H1 (cell line): Measurements from ENCODE around the gene CFAP61. TPM values are rescaled to one million over a fixed set of nuclear protein-coding genes. Genes with fewer than 3 reads are reported as not detected.

Experiments used
- CTCF ChIA-PET: fragments of 300-600 bp; sonication (Branson Sonifier 250); formaldehyde crosslinking; loops from one replicate; lab custom pipeline; 2021; ENCODE audit not compliant: partially characterized antibody; lab: Charles Lee
- POLR2A ChIA-PET: fragments of 300-600 bp; sonication (Branson Sonifier 250); formaldehyde crosslinking; loops from one replicate; lab custom pipeline; 2021; ENCODE audit warnings: inconsistent platforms; ENCODE audit not compliant: partially characterized antibody; lab: Charles Lee
- DNase-seq, 2 experiments: peaks; one replicate each; pipeline versions ENCODE4 v3.0.0 to v3.0.0-alpha.2; 2010 to 2022; ENCODE audit warnings: low spot score in 2 of 2, low read depth in 1 of 2, mixed read lengths in 1 of 2
- FAIRE-seq: peaks from 2 replicates; lab custom pipeline; 2011; peaks lifted over from hg19 to GRCh38; lab: Jason Lieb, UNC
- H2AFZ ChIP-seq: 2 replicates; pipeline ENCODE4 v1.8.1; 2012; ENCODE audit warnings: low read length, inconsistent platforms
- H2AK5ac ChIP-seq: 2 replicates; pipeline ENCODE4 v1.6.1; 2013; ENCODE audit warnings: low read depth, low read length
- H2BK120ac ChIP-seq: replicated peaks from 2 replicates; pipeline ENCODE3; 2013; ENCODE audit warnings: low read depth, low read length, inconsistent platforms
- H2BK12ac ChIP-seq: 2 replicates; pipeline ENCODE4 v1.6.1; 2013; ENCODE audit warnings: low read depth, low read length
- H2BK15ac ChIP-seq: 2 replicates; pipeline ENCODE4 v1.6.1; 2013; ENCODE audit warnings: low read length
- H2BK20ac ChIP-seq: 2 replicates; pipeline ENCODE4 v1.6.1; 2013; ENCODE audit warnings: low read length
- H2BK5ac ChIP-seq: 2 replicates; pipeline ENCODE4 v1.6.1; 2013; ENCODE audit warnings: low read depth, low read length
- H3K14ac ChIP-seq: 2 replicates; pipeline ENCODE4 v1.6.1; 2013; ENCODE audit warnings: inconsistent platforms; ENCODE audit not compliant: insufficient read length
- H3K18ac ChIP-seq: 2 replicates; pipeline ENCODE4 v1.6.1; 2013; ENCODE audit warnings: low read length; ENCODE audit errors: extremely low read depth
- H3K23ac ChIP-seq: 2 replicates; pipeline ENCODE4 v1.6.1; 2013; ENCODE audit warnings: inconsistent platforms; ENCODE audit not compliant: insufficient read length
- H3K23me2 ChIP-seq: 2 replicates; pipeline ENCODE4 v1.6.1; 2013; ENCODE audit warnings: low read depth, low read length
- H3K27ac ChIP-seq: 2 replicates; pipeline ENCODE4 v1.6.1; 2011; ENCODE audit warnings: low read depth, low read length, inconsistent platforms
- H3K27me3 ChIP-seq, 4 experiments: replicated peaks in 1 of 4; 1 replicate in 1 of 4; 2 replicates in 3 of 4; pipeline versions ENCODE4 v1.6.1 to v1.8.1; 2011 to 2013; ENCODE audit warnings: low read length in 3 of 4, mild to moderate bottlenecking in 3 of 4, inconsistent platforms in 2 of 4, mixed read lengths in 2 of 4, moderate library complexity in 1 of 4; ENCODE audit not compliant: control insufficient read depth in 3 of 4, insufficient read depth in 3 of 4; ENCODE audit errors: extremely low read depth in 1 of 4
- H3K36me3 ChIP-seq, 4 experiments: 2 replicates each; pipeline versions ENCODE4 v1.6.1 to v1.8.1; 2011 to 2013; ENCODE audit warnings: mild to moderate bottlenecking in 4 of 4, low read length in 3 of 4, moderate library complexity in 2 of 4, control low read depth in 1 of 4, inconsistent platforms in 1 of 4; ENCODE audit not compliant: insufficient read depth in 4 of 4, control insufficient read depth in 2 of 4
- H3K4ac ChIP-seq: replicated peaks from 2 replicates; pipeline ENCODE3; 2013; ENCODE audit warnings: low read length, low read depth, mixed read lengths, inconsistent platforms; ENCODE audit not compliant: insufficient read length
- H3K4me1 ChIP-seq, 4 experiments: replicated peaks in 1 of 4; 1 replicate in 1 of 4; 2 replicates in 3 of 4; pipeline versions ENCODE4 v1.6.1 to v1.8.1; 2011 to 2013; ENCODE audit warnings: low read length in 3 of 4, inconsistent platforms in 2 of 4, mixed read lengths in 1 of 4; ENCODE audit not compliant: insufficient read depth in 4 of 4, control insufficient read depth in 3 of 4
- H3K4me2 ChIP-seq, 2 experiments: 2 replicates each; pipeline versions ENCODE4 v1.6.1 to v1.8.1; 2011 to 2013; ENCODE audit warnings: low read depth in 2 of 2, low read length in 2 of 2, control low read depth in 1 of 2, inconsistent platforms in 1 of 2, mild to moderate bottlenecking in 1 of 2; ENCODE audit not compliant: insufficient read depth in 1 of 2
- H3K4me3 ChIP-seq, 4 experiments: fragments of 200-600, 300-600 bp in 1 of 4; sonication (generic), shearing (Covaris generic), sonication (Bioruptor Twin) in 1 of 4; 2 replicates each; pipeline versions ENCODE4 v1.5.1 to v1.8.1; 2011 to 2016; ENCODE audit warnings: low read length in 4 of 4, low read depth in 3 of 4, control low read depth in 2 of 4, inconsistent platforms in 2 of 4, mild to moderate bottlenecking in 2 of 4, mixed read lengths in 1 of 4, moderate library complexity in 1 of 4; ENCODE audit not compliant: insufficient read depth in 2 of 4; ENCODE audit errors: extremely low read depth in 1 of 4
- H3K56ac ChIP-seq: replicated peaks from 2 replicates; pipeline ENCODE3; 2013; ENCODE audit warnings: low read depth, mild to moderate bottlenecking, mixed read lengths, low read length, inconsistent platforms; ENCODE audit not compliant: insufficient read length
- H3K79me1 ChIP-seq: 2 replicates; pipeline ENCODE4 v1.6.1; 2013; ENCODE audit warnings: low read depth, low read length, control low read depth
- H3K79me2 ChIP-seq, 2 experiments: 2 replicates each; pipeline versions ENCODE4 v1.6.1 to v1.8.1; 2012 to 2013; ENCODE audit warnings: low read length in 2 of 2, mild to moderate bottlenecking in 2 of 2, inconsistent platforms in 1 of 2; ENCODE audit not compliant: insufficient read depth in 2 of 2, control insufficient read depth in 1 of 2
- H3K9ac ChIP-seq, 4 experiments: replicated peaks in 1 of 4; 1 replicate in 1 of 4; 2 replicates in 3 of 4; pipeline versions ENCODE4 v1.6.1 to v1.8.1; 2011 to 2013; ENCODE audit warnings: low read depth in 3 of 4, low read length in 3 of 4, control low read depth in 2 of 4, mild to moderate bottlenecking in 2 of 4, moderate library complexity in 2 of 4, inconsistent platforms in 1 of 4; ENCODE audit errors: extremely low read depth in 1 of 4
- H3K9me3 ChIP-seq, 2 experiments: 2 replicates each; pipeline versions ENCODE4 v1.6.1 to v1.8.1; 2012 to 2013; ENCODE audit warnings: mild to moderate bottlenecking in 2 of 2, moderate library complexity in 2 of 2, control low read depth in 1 of 2, inconsistent platforms in 1 of 2, low read depth in 1 of 2, low read length in 1 of 2, mixed read lengths in 1 of 2; ENCODE audit not compliant: insufficient read depth in 2 of 2
- H4K20me1 ChIP-seq, 2 experiments: replicated peaks in 1 of 2; 2 replicates each; pipeline versions ENCODE3 to v1.8.1; 2011 to 2013; ENCODE audit warnings: inconsistent platforms in 2 of 2, low read length in 2 of 2, mild to moderate bottlenecking in 1 of 2; ENCODE audit not compliant: insufficient read depth in 2 of 2, control insufficient read depth in 1 of 2
- H4K5ac ChIP-seq: 2 replicates; pipeline ENCODE4 v1.6.1; 2013; ENCODE audit warnings: low read length, low read depth, mixed read lengths, inconsistent platforms; ENCODE audit not compliant: insufficient read length
- H4K8ac ChIP-seq: 2 replicates; pipeline ENCODE4 v1.8.0; 2013; ENCODE audit warnings: mild to moderate bottlenecking, moderate library complexity, low read length, inconsistent platforms; ENCODE audit not compliant: insufficient read depth; ENCODE audit errors: extremely low read depth
- H4K91ac ChIP-seq: replicated peaks from 2 replicates; pipeline ENCODE3; 2013; ENCODE audit warnings: low read length, mixed read lengths, inconsistent platforms; ENCODE audit not compliant: insufficient read length
- BACH1 ChIP-seq: IDR thresholded peaks from 2 replicates; pipeline ENCODE4 v1.6.1; 2012; ENCODE audit warnings: low read length, improper control_type of control experiment
- CREB1 ChIP-seq: IDR thresholded peaks from 2 replicates; pipeline ENCODE4 v1.6.1; 2012; ENCODE audit warnings: inconsistent platforms
- FOSL1 ChIP-seq: IDR thresholded peaks from 2 replicates; pipeline ENCODE4 v1.6.1; 2011; ENCODE audit warnings: mild to moderate bottlenecking, low read depth, low read length, moderate library complexity; ENCODE audit not compliant: insufficient read depth
- GABPA ChIP-seq: IDR thresholded peaks from 2 replicates; pipeline ENCODE4 v1.6.1; 2011; ENCODE audit warnings: mild to moderate bottlenecking, low read length, moderate library complexity, borderline replicate concordance; ENCODE audit not compliant: insufficient read depth
- GTF2F1 ChIP-seq: IDR thresholded peaks from 2 replicates; pipeline ENCODE4 v1.6.1; 2012; ENCODE audit warnings: low read depth, low read length, improper control_type of control experiment, borderline replicate concordance
- JUND ChIP-seq: IDR thresholded peaks from 2 replicates; pipeline ENCODE4 v1.6.1; 2011; ENCODE audit warnings: mild to moderate bottlenecking, improper control_type of control experiment, low read length
- RBBP5 ChIP-seq: IDR thresholded peaks from 2 replicates; pipeline ENCODE4 v1.7.1; 2012; ENCODE audit warnings: low read depth, mild to moderate bottlenecking, inconsistent platforms, low read length, moderate library complexity, borderline replicate concordance
- SIN3A ChIP-seq, 2 experiments: IDR thresholded peaks in 1 of 2; conservative IDR thresholded peaks in 1 of 2; 2 replicates each; pipeline ENCODE4 v1.6.1; 2011 to 2012; ENCODE audit warnings: low read length in 2 of 2, improper control_type of control experiment in 1 of 2, low read depth in 1 of 2, mild to moderate bottlenecking in 1 of 2
- SUZ12 ChIP-seq: fragments of 200-600 bp; sonication (generic); IDR thresholded peaks from 2 replicates; pipeline ENCODE4 v1.6.1; 2012; ENCODE audit warnings: mild to moderate bottlenecking, inconsistent platforms, low read length, moderate library complexity, mixed read lengths
- WGBS, 2 experiments: shearing (Covaris generic) in 1 of 2; methylation state at CpG; one replicate each; pipeline versions ENCODE4 v1.1.6 to v1.1.7; 2013 to 2015; ENCODE audit warnings: low lambda C conversion rate in 2 of 2, mixed read lengths in 2 of 2, inconsistent platforms in 1 of 2, low coverage in 1 of 2, missing lambda C conversion rate in 1 of 2; ENCODE audit not compliant: insufficient replicate concordance in 2 of 2, insufficient coverage in 1 of 2, insufficient read length in 1 of 2; ENCODE audit errors: extremely low coverage in 1 of 2, missing lambda C conversion rate in 1 of 2; 5-methylcytosine and 5-hydroxymethylcytosine counted together
- polyA plus RNA-seq, 7 experiments: library from polyadenylated mRNA; depleted of rRNA in 3 of 7; stranded (reverse) in 5 of 7; unstranded in 2 of 7; fragments of >200 nt in 5 of 7; fragments of 200-250 nt in 2 of 7; gene quantifications; 1 replicate in 5 of 7; 2 replicates in 1 of 7; 4 replicates in 1 of 7; pipeline versions ENCODE4 v1.2.1 to v1.2.3, GENCODE V29; 2011 to 2013; ENCODE audit warnings: missing spikeins in 2 of 7, mixed read lengths in 2 of 7
- total RNA-seq: library from RNA; stranded (reverse); fragmentation: NEBNext Ultra II Directional; extraction: Animal tissue kit (Norgen Biotek cat#: 25700); gene quantifications from 2 replicates; pipeline ENCODE4 v1.2.1, GENCODE V29; 2021

CFAP61 gene
- total and polyA plus RNA-seq, 2 of the 8 experiments (the other 6 are each of a cell fraction or from before 2014, with no cell fraction given): 0.29 to 0.61 TPM

DNA sequence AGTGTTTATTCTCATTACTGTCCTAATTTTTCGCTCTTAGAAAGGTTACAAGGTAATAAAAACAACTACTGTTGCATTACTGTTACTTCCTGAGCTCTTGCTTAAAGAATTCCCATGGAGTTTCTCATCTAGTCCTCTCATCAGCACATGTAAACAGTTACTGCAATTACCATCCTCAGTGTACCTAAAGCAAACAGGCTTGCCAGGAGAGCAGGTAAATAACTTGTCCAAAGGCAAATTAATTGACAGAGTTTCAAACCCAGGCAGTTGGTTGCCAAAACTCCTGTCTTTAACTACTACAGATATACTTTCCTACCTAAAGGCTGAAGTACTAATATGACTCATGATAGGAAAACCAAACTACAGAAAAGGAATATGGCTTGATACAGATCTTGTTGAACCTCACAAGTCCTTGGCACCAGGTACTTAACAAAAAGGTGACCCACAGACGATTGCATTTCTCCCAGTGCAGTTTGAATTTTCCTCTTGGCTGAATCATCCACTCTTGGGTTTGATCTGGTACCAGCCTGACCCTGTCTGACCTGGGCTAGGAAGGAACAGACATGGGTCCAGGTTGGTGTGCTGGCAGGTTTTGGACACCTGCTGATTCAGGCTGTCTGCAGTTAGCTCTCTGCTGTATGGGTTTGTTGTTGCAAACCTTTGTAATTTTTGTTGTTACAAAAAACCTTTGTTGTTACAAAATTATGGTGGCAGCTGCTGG, 153.0 kb downstream of the CFAP61 start:
- WGBS, 2 experiments: 87% methylated on average over 2 of the region's 2 CpGs; no CpG with 5 or more reads in 1 of the 2 experiments
- CTCF ChIA-PET: interaction anchor here (1.1 to 2.2 kb wide), 3 partner anchors 15 to 116 kb away, joined by 3 to 8 read pairs (median 3); no protein-coding TSS in a partner anchor
- H2AFZ ChIP-seq: no peak overlapping the region

More for the DNA sequence above, 153.0 kb downstream of the CFAP61 start:
- no peaks in the 10 kb centered on the region for H4K20me1 ChIP-seq
- no peak overlapping the region for H3K4me3 ChIP-seq
- no peak overlapping the region for H3K14ac ChIP-seq
- no peak overlapping the region for H3K4ac ChIP-seq
- TF ChIP-seq GABPA (no peak), FOSL1 (no peak), BACH1 (no peak), SIN3A (conservative IDR thresholded peaks at IDR 0.05 in 1 of 2, IDR thresholded peaks at IDR 0.05 in 1 of 2; ENCODE audit: low read depth in 1 of 2, low read length in 2 of 2) (no peak), RBBP5 (no peak), GTF2F1 (no peak), SUZ12 (no peak), CREB1 (no peak), JUND (no peak)
- H4K5ac ChIP-seq: no peak overlapping the region
- no peak overlapping the region for H3K18ac ChIP-seq
- H3K79me1 ChIP-seq: no peaks in the 10 kb centered on the region
- H2BK20ac ChIP-seq: no peak overlapping the region
- no peak overlapping the region for H2AK5ac ChIP-seq
- no peak overlapping the region for H2BK5ac ChIP-seq
- no peaks in the 10 kb centered on the region for H3K27me3 ChIP-seq
- no peak overlapping the region for H3K9ac ChIP-seq
- DNase-seq: no peak
- H3K27ac ChIP-seq: no peak overlapping the region
- no peak overlapping the region for H2BK120ac ChIP-seq
- POLR2A ChIA-PET: no interaction called here
- H4K8ac ChIP-seq: no peak overlapping the region
- H3K4me1 ChIP-seq: peaks cover 2 to 10% (median 6%) of the 10 kb centered on the region in 4 experiments; a peak in 5 of 7 replicates
- H4K91ac ChIP-seq: peak overlapping the region; percentile 18
- H3K23ac ChIP-seq: no peak overlapping the region
- no peak overlapping the region for H3K4me2 ChIP-seq
- H3K9me3 ChIP-seq: no peaks in the 10 kb centered on the region
- H2BK12ac ChIP-seq: no peak overlapping the region
- no peaks in the 10 kb centered on the region for H3K23me2 ChIP-seq
- H3K56ac ChIP-seq: no peak overlapping the region
- H2BK15ac ChIP-seq: no peak overlapping the region
- no peaks in the 10 kb centered on the region for H3K79me2 ChIP-seq
- FAIRE-seq: no peak
- H3K36me3 ChIP-seq: no peaks in the 10 kb centered on the region
